ENCODE data around the gene TRPM2.

TRPM2 gene

DNA sequence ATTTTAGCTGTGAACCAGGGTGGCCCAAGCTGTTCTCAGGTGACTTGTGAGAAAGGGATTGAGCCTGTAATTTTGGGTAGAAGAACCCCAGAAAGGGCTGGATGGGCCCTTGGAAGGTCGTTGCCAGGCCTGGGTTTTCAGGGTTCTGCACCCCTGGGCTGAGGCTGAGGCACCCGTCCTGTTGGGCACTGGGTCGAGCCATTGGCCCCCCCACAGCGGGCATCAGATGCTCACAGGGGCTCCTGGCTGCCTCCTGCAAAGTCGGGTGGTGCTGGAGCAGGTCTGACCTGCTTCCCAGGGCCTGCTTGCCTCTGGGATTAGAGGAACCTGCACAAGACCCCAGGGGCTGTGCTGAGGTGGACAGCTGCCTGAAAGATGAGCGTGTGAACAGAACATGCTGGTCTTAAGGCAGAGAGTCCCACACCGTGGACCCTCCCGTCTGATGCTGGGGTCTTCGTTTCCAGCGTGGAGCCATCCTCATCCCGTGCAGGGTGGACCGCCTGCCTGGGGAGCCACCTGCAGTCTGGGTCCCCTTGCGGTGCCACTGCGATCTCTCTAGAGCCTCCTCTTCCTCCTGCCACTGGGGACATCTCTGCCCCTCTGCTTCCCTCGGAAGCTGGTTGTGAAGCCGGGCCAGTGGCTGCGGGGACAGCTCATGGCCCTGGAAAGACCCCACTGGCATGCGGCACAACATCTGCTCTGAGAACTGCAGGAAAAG, 1.7 kb upstream of the TRPM2 start:
- TF ChIP-seq, protein P1, sequence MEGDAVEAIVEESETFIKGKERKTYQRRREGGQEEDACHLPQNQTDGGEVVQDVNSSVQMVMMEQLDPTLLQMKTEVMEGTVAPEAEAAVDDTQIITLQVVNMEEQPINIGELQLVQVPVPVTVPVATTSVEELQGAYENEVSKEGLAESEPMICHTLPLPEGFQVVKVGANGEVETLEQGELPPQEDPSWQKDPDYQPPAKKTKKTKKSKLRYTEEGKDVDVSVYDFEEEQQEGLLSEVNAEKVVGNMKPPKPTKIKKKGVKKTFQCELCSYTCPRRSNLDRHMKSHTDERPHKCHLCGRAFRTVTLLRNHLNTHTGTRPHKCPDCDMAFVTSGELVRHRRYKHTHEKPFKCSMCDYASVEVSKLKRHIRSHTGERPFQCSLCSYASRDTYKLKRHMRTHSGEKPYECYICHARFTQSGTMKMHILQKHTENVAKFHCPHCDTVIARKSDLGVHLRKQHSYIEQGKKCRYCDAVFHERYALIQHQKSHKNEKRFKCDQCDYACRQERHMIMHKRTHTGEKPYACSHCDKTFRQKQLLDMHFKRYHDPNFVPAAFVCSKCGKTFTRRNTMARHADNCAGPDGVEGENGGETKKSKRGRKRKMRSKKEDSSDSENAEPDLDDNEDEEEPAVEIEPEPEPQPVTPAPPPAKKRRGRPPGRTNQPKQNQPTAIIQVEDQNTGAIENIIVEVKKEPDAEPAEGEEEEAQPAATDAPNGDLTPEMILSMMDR (IDR thresholded peaks at IDR 0.05) = no peak
- TF ChIP-seq ZFX (IDR thresholded peaks at IDR 0.05; ENCODE audit: borderline replicate concordance) = no peak
- no peak overlapping the region for H3K27ac ChIP-seq

DNA sequence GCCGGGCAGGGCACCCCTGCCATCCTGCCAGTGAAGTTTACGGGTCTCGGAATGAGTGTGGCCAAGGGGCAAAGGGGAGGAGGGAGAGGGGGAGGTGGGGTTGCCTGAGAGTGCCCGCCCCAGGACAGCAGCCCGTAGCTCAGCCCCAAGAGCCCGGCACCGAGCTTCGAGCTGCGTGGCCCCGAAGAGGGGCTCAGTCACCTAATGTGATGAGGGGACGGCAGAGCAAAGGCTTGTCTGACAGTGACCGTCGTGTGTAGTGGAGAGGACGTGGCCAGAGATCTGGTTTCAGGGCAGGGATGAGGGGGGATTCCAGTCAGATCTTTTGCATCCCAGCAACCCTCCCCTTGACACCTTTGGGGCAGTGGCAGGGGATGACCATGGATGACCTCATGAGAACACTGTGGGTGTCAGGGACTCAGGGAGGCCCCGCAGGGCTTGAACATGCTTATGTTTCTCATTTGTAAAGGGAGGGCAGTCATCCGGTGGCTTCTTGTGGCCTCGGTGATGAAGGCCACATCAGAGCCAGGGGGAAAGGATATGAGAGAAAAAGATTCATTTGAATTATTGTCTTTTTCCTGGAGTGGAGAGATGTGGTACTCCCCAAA, 1.1 kb upstream of the TRPM2 start:
- TF ChIP-seq, protein P1 (IDR thresholded peaks at IDR 0.05) = no peak
- no peak for TF ChIP-seq ZFX (IDR thresholded peaks at IDR 0.05; ENCODE audit: borderline replicate concordance)
- no peak overlapping the region for H3K27ac ChIP-seq

DNA sequence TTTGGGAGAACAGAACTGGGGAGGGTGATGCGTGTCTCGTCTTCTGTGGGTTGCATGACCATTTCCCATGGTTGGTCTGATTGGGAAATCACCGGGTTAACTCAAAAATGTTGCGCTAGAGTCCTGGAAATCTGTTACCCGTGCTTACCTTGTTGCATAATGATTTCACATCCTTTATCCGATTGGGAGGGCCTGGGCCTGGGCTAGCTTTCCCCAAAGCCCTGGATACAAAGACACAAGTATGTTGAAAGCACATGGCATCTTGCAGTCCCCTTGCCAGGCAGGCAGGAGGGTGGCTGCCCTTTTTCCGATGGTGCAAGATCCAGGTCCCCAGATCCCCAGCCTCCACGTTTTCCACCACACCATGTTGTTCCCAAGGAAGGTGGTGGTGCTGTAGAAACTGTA, 582 bp downstream of the TRPM2 start:
- TF ChIP-seq, protein P1 (IDR thresholded peaks at IDR 0.05) = no peak
- H3K27ac ChIP-seq = no peak overlapping the region

DNA sequence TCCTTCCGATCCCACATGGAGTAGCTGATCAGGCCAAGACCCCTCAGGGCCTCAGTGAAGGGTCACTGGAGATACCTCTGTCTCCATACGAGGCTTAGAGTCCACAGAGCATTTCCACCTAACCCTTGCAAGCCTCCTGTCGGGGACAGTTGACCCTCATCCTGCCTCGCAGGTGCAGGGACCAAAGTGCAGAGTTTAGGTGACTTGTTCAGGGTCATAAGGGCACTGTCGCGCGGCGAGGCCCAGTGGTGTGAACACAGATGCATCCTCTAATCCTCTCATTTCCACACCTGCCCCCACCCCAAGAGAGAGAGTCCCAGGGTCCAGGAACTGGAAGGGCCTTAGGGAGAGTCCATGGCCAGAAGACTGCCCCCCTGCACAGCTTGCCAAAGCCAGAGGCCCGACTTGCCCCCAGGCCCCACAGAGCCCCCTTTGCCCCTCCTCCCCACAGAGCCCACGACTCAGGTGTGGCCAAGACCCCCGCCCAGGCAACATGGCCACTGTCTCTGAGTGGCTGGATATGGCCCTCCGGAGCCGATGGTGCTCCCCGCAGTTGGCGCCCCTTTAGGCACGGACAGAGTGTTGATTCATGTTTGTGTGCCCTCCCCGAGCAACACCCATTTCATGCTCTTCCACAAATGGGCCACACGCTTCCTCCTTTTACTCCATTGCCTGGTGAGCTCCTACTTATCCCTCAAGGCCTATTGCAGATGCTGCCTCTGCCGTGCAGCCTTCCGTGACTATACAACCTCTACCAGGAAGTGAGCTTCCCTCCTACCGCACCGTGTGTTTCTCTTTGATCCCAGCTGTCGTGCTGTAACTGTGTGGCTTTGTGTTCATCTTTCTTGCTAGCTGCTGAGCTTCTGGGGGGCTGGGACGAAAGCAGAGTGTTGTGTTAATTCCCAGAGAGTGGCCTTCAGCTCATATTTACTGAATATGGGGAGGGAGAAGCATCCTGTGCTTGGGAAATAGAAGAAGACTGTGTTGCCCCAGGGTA, 1.7 kb downstream of the TRPM2 start:
- TF ChIP-seq ZFX (IDR thresholded peaks at IDR 0.05; ENCODE audit: borderline replicate concordance) = no peak
- TF ChIP-seq, protein P1 (IDR thresholded peaks at IDR 0.05) = no peak
- H3K27ac ChIP-seq = no peak overlapping the region

DNA sequence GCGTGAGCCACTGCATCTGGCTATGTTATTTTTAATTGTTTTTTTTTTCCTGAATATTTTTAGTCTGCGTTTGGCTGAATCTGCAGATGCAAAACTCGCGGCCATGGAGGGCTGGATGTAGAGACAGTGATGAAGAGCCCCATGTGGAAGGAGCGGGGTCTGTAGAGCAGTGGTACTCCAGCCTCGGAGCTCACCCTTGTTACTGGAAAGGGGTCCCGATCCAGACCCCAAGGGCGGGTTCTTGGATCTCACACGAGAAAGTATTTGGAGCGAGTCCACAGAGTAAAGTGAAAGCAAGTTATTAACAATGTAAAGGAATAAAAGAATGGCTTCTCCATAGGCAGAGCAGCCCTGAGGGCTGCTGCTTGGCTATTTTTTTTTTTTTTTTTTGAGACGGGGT, 2.7 kb downstream of the TRPM2 start:
- H3K27ac ChIP-seq = no peak overlapping the region
- TF ChIP-seq, protein P1 (IDR thresholded peaks at IDR 0.05) = no peak
- no peak for TF ChIP-seq ZFX (IDR thresholded peaks at IDR 0.05; ENCODE audit: borderline replicate concordance)

DNA sequence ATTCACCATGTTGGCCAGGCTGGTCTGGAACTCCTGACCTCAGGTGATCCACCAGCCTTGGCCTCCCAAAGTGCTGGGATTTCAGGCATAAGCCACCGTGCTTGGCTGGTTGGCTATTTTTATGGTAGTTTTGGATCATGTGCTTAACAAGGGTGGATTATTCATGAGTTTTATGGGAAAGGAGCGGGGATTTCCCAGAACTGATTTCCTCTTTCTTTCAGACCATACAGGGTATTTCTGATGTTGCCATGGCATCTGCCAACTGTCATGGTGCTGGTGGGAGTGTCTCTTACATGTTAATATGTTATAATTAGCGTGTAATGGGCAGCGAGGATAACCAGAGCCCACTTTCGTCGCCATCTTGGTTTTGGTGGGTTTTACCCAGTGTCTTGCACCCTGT, 3.2 kb downstream of the TRPM2 start:
- no peak for TF ChIP-seq ZFX (IDR thresholded peaks at IDR 0.05; ENCODE audit: borderline replicate concordance)
- TF ChIP-seq, protein P1 (IDR thresholded peaks at IDR 0.05) = no peak
- H3K27ac ChIP-seq = no peak overlapping the region
